Esophagus squamous epithelium (tissue), 4 donors: ENCODE results near the gene SNX20.

Experiments
- CTCF ChIP-seq, 6 experiments: fragments of 450-650 bp in 4 of 6; fragments of 200-600 bp in 2 of 6; sonication (generic) in 2 of 6; IDR thresholded peaks; one replicate each; pipeline ENCODE4 v1.5.1; 2016 to 2019; ENCODE audit warnings: antibody characterized with exemption in 6 of 6, mild to moderate bottlenecking in 4 of 6, moderate library complexity in 4 of 6
- POLR2A ChIP-seq, 4 donors: fragments of 450-650 bp; IDR thresholded peaks; one replicate each; pipeline ENCODE4 v1.6.1; 2017; ENCODE audit warnings: antibody characterized with exemption in 4 of 4, mild to moderate bottlenecking in 4 of 4, moderate library complexity in 3 of 4

GRCh38 chr16:50708373-50709060, 27.4 kb upstream of the SNX20 start:
- TF ChIP-seq CTCF (IDR thresholded peaks at IDR 0.05) (no peak), POLR2A (IDR thresholded peaks at IDR 0.05) (no peak)
